Heart left ventricle (tissue), 16 donors: ENCODE measurements around the gene ERMAP. TPM values are rescaled to one million over a fixed set of nuclear protein-coding genes. Genes with fewer than 3 reads are reported as not detected.

ENCODE experiments used
- ATAC-seq, 4 donors: fragments of 200-7000 bp; cut with Tn5 transposase; one replicate each; pipeline ENCODE4 v1.9.1; 2020 to 2022; ENCODE audit warnings: moderate library complexity in 4 of 4, mild to moderate bottlenecking in 3 of 4, moderate number of reproducible peaks in 1 of 4
- DNase-seq, 5 donors: peaks; one replicate each; pipeline ENCODE4 v3.0.0-alpha.2; 2020
- H3K27ac ChIP-seq, 12 donors: fragments of 200-600 bp; sonication (generic) in 4 of 12; one replicate each; pipeline versions ENCODE4 v1.5.0 to v1.8.0; 2016 to 2022; ENCODE audit warnings: mild to moderate bottlenecking in 2 of 12
- H3K27me3 ChIP-seq, 9 donors: fragments of 200-600 bp; sonication (generic) in 2 of 9; one replicate each; pipeline versions ENCODE4 v1.5.1 to v1.8.0; 2016 to 2022; ENCODE audit warnings: mild to moderate bottlenecking in 3 of 9
- H3K36me3 ChIP-seq, 9 donors: fragments of 200-600 bp; sonication (generic) in 2 of 9; one replicate each; pipeline versions ENCODE4 v1.5.0 to v1.8.0; 2018 to 2022; ENCODE audit warnings: mild to moderate bottlenecking in 2 of 9
- H3K4me1 ChIP-seq, 12 donors: fragments of 200-600 bp; sonication (generic) in 4 of 12; one replicate each; pipeline versions ENCODE4 v1.5.0 to v1.8.0; 2016 to 2022; ENCODE audit warnings: mild to moderate bottlenecking in 3 of 12
- H3K4me3 ChIP-seq, 12 donors: fragments of 200-600 bp; sonication (generic) in 4 of 12; one replicate each; pipeline versions ENCODE4 v1.5.0 to v1.8.0; 2017 to 2022; ENCODE audit warnings: mild to moderate bottlenecking in 9 of 12, moderate library complexity in 4 of 12
- H3K9me3 ChIP-seq, 12 donors: fragments of 200-600 bp; sonication (generic) in 4 of 12; one replicate each; pipeline versions ENCODE4 v1.5.0 to v1.8.0; 2016 to 2022; ENCODE audit warnings: mild to moderate bottlenecking in 1 of 12
- CTCF ChIP-seq, 12 donors: fragments of 200-600 bp; sonication (generic) in 4 of 12; IDR thresholded peaks; one replicate each; pipeline versions ENCODE4 v1.5.0 to v1.8.0; 2018 to 2022; ENCODE audit warnings: antibody characterized with exemption in 12 of 12, mild to moderate bottlenecking in 5 of 12
- POLR2A ChIP-seq, 2 donors: fragments of 450-650 bp; IDR thresholded peaks; one replicate each; pipeline ENCODE4 v1.6.1; 2017; ENCODE audit warnings: antibody characterized with exemption in 2 of 2, mild to moderate bottlenecking in 2 of 2, moderate library complexity in 2 of 2
- WGBS, 4 donors: extraction: QIAGEN DNeasy Blood & Tissue Kit in 2 of 4; methylation state at CpG; one replicate each; pipeline versions ENCODE4 v1.1.5 to v1.1.7; 2013 to 2018; 5-methylcytosine and 5-hydroxymethylcytosine counted together
- intact Hi-C, 10 donors: fragments of 100-400 bp; cut with DNase I; formaldehyde crosslinking; loops; one replicate each; pipeline versions ENCODE4 v1.11.1 to v1.14.2; 2022
- polyA plus RNA-seq, 2 donors: library from polyadenylated mRNA; stranded (reverse); fragments of 200-250 nt; gene quantifications; one replicate each; pipeline ENCODE4 v1.2.3, GENCODE V29; 2013
- total RNA-seq, 9 donors: library from RNA; depleted of rRNA in 2 of 9; stranded (reverse); fragments of >200 nt in 2 of 9; fragmentation: NEBNext Ultra II Directional in 3 of 9; extraction: Animal tissue kit (Norgen Biotek cat#: 25700) in 3 of 9; gene quantifications; one replicate each; pipeline versions ENCODE4 v1.1.0 to v1.2.4, GENCODE V29; 2016 to 2023
- donor health status: ischemic (EF 13 %, LVEDD 7.1; RV severe dilation, severe dysfunction).
- donor health status: healthy with polysubstance abuse.
- donor health status: DM: no; HTN: yes; CAD: no.
- donor health status: DM: no; HTN: no; CAD: no.
- donor health status: ischemic (EF 25% LVEDD 6.9; RV normal size, moderate dysfunction).
- donor health status: ischemic (EF 25% LVEDD 5.7; RV mildly dilated, moderate dysfunction).
- donor health status: healthy.
- donor health status: DM: yes; HTN: yes; CAD: no.
- donor health status: ischemic (EF 35%, LVEDD 5.7; RV mildly dilated, moderate dysfunction).
- donor health status: nonischemic (EF 11% LVEDD 7.7; RV severe dilation, severe dysfunction).
- donor health status: DM: yes; HTN: yes; CAD: no.
- donor health status: PGD.
- donor health status: ischemic (EF 29% LVEDD 5.4; RV normal size, mild dysfunction).
- donor health status: nonischemic (EF 23%, LVEDD 6.1; RV moderate dilation, normal function).

ERMAP gene
- total and polyA plus RNA-seq, 11 donors: 2.2 to 8.2 (median 4.6) TPM

DNA sequence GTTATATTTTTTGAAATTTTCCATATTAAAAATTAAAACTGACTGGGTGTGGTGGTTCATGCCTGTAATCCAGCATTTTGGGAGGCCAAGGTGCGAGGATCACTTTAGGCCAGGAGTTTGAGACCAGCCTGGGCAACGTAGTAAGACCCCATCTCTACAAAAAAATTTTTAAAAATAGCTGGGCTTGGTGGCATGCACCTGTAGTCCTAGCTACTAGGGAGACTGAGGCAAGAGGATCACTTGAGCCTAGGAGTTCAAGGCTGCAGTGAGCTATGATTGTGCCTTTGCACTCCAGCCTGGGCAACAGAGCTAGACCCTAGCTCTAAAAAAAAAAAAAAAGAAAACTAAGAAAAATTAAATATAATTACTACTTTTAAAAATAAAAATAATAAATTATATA lies 4.8 kb downstream of the ERMAP start:
- Histone ChIP-seq H3K27ac (no peak overlapping the region), H3K4me1 (peaks cover 0 to 24% (median 7%) of the 10 kb centered on the region in 12 donors), H3K9me3 (no peaks in the 10 kb centered on the region), H3K36me3 (no peaks in the 10 kb centered on the region), H3K4me3 (no peak overlapping the region), H3K27me3 (no peaks in the 10 kb centered on the region)
- intact Hi-C loops: loop anchor here in 1 of 10 donors (5.0 kb wide), 1 partner anchor 54 kb away; the partner anchor contains the start of genes C1orf50 and P3H1
- 88 to 97% (median 96%) methylated on average over 2 of the region's 2 CpGs for WGBS, 4 donors
- DNase-seq (no peak), ATAC-seq (no peak)
- TF ChIP-seq POLR2A (IDR thresholded peaks at IDR 0.05) (no peak), CTCF (IDR thresholded peaks at IDR 0.05) (no peak)

DNA sequence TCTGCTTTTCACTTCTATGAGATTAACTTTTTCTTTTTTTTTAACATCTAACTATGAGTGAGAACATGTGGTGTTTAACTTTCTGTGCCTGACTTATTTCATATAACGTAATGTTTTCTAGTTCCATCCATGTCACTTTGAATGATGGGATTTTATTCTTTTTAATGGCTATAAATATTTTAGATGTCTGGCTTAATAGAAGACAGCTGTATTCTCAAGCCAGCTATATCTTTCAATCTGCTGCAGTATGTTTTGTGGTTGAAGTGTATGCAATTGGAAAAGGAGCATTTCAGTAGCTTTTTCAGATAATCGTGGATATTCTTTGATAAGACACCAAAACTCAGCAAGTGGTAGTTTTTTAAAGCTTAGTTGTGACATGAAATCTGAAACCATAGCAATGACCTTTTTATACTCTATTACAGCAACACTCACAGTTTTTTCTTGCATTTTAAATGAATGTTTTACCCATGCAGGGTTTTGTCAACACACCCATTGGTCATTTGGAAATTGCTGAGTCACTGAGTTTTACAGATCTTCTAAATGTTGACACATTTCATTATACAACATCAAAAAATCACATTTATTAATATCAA lies 6.0 kb downstream of the ERMAP start:
- no peak overlapping the region for H3K27ac ChIP-seq
- DNase-seq: no peak
- H3K9me3 ChIP-seq: no peaks in the 10 kb centered on the region
- TF ChIP-seq CTCF (IDR thresholded peaks at IDR 0.05) (no peak), POLR2A (IDR thresholded peaks at IDR 0.05) (no peak)
- H3K4me1 ChIP-seq: peaks cover 0 to 19% (median 3%) of the 10 kb centered on the region in 12 donors
- intact Hi-C loops: loop anchor here in 1 of 10 donors (5.0 kb wide), 1 partner anchor 56 kb away; the partner anchor contains the start of genes C1orf50 and P3H1
- no peak overlapping the region for H3K4me3 ChIP-seq
- WGBS, 4 donors: 73 to 78% (median 74%) methylated on average over 2 of the region's 2 CpGs
- no peak for ATAC-seq
- H3K36me3 ChIP-seq: peaks cover 0 to 5% (median 0%) of the 10 kb centered on the region in 9 donors
- no peaks in the 10 kb centered on the region for H3K27me3 ChIP-seq

DNA sequence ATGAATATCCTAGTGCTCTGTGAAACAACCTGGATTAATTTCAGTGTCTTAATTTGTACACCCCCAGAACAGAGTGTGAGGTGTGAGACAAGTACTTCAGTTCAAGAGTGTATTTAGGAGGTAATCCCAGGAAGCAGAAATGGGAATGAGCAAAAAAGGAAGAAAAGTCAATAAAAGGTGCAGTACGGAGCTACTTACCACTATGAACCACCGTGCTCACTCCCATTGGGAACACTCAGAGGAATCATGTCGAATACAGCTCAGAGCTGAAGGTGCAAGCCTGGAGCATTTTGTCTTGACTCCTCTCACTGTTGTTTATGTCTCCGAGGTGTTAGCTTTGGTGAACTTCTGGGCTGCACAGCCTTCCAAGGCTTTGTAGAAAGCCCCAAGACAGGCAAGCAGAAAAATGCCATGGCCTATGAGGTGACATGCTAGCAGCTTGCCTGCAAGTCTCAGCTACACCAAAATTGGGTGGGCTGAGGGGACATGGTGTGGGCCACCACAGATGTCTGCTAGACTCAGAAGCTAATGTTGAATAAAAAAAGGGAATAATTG lies 7.6 kb downstream of the ERMAP start:
- Histone ChIP-seq H3K4me3 (no peak overlapping the region), H3K27ac (no peak overlapping the region), H3K36me3 (peaks cover 0 to 11% (median 0%) of the 10 kb centered on the region in 9 donors), H3K27me3 (no peaks in the 10 kb centered on the region), H3K9me3 (no peaks in the 10 kb centered on the region), H3K4me1 (peaks cover 0 to 12% (median 0%) of the 10 kb centered on the region in 12 donors)
- WGBS, 4 donors: 90 to 96% (median 94%) methylated on average over 4 of the region's 4 CpGs
- ATAC-seq: no peak
- intact Hi-C loops: loop anchor here in 1 of 10 donors (5.0 kb wide), 1 partner anchor 57 kb away; the partner anchor contains the start of genes C1orf50 and P3H1
- DNase-seq: no peak
- TF ChIP-seq CTCF (IDR thresholded peaks at IDR 0.05) (no peak), POLR2A (IDR thresholded peaks at IDR 0.05) (no peak)

- Histone ChIP-seq H3K9me3 (no peaks in the 10 kb centered on the region), H3K27ac (no peak overlapping the region), H3K4me1 (peaks cover 0 to 12% (median 0%) of the 10 kb centered on the region in 12 donors), H3K36me3 (peaks cover 0 to 11% (median 0%) of the 10 kb centered on the region in 9 donors), H3K4me3 (no peak overlapping the region), H3K27me3 (no peaks in the 10 kb centered on the region)
- intact Hi-C loops: no loop called here
- TF ChIP-seq POLR2A (IDR thresholded peaks at IDR 0.05): no peak
- no peak for TF ChIP-seq CTCF (IDR thresholded peaks at IDR 0.05)
- DNase-seq (no peak), ATAC-seq (no peak)
- WGBS, 4 donors: 74 to 81% (median 79%) methylated on average over 10 of the region's 10 CpGs
Observed at GRCh38 chr1:42825036-42825851, 8.3 kb downstream of the ERMAP start.
